ENCODE data around the gene KHDRBS2.

The KHDRBS2 gene

DNA sequence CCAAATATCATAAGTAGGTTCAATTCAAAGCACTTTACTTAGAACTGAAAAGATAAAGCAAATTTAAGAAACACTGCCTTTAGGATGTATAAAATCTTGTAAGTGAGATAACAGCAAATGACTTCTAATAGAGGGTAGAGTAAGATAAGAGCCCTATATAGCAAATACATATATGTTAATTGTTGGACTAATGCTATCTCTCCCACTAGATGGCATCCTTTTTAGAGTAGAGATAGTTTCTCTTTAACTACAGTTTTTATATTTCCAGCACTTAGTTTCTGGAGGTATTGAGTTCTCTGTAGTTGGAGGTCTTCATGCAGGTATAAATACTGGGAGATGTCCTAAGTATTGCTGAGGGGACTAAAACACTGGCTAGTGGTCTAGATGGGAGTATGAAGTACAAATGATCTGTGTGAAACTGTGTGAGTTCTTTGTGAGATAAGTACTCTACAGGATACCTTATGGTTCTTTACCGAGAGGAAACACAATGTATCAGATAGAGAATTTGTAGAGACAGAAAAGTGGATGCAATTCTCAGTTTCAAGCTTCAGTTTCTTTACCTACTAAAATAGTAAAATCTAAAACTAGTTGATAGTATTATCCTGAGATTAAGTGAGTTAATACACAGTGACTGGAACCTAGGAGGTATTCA lies 399.3 kb downstream of the KHDRBS2 start:
- H3K9me3 ChIP-seq (ENCODE audit: insufficient read depth, low read length), result no peaks in the 10 kb centered on the region; the same call in 1 of the 2 replicates
- no peak overlapping the region for H3K4me3 ChIP-seq (ENCODE audit: insufficient read depth, low read length, poor library complexity, severe bottlenecking)
- H3K79me2 ChIP-seq (ENCODE audit: insufficient read depth, low read length), result no peaks in the 10 kb centered on the region
- TF ChIP-seq EZH2phosphoT487 (conservative IDR thresholded peaks at IDR 0.05; ENCODE audit: low read length), result no peak
- TF ChIP-seq, protein P1, sequence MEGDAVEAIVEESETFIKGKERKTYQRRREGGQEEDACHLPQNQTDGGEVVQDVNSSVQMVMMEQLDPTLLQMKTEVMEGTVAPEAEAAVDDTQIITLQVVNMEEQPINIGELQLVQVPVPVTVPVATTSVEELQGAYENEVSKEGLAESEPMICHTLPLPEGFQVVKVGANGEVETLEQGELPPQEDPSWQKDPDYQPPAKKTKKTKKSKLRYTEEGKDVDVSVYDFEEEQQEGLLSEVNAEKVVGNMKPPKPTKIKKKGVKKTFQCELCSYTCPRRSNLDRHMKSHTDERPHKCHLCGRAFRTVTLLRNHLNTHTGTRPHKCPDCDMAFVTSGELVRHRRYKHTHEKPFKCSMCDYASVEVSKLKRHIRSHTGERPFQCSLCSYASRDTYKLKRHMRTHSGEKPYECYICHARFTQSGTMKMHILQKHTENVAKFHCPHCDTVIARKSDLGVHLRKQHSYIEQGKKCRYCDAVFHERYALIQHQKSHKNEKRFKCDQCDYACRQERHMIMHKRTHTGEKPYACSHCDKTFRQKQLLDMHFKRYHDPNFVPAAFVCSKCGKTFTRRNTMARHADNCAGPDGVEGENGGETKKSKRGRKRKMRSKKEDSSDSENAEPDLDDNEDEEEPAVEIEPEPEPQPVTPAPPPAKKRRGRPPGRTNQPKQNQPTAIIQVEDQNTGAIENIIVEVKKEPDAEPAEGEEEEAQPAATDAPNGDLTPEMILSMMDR (IDR thresholded peaks at IDR 0.05; ENCODE audit: insufficient read depth, low read length, poor library complexity, severe bottlenecking), result peak; percentile 28
- peak overlapping the region; percentile 73 for H2AFZ ChIP-seq (ENCODE audit: low read depth, low read length, severe bottlenecking)
- H3K4me2 ChIP-seq (ENCODE audit: low read depth, low read length, poor library complexity, severe bottlenecking), result peak overlapping the region; percentile 18
- no peaks in the 10 kb centered on the region for H3K27me3 ChIP-seq (ENCODE audit: low read length)
- no peaks in the 10 kb centered on the region for H3F3A ChIP-seq (ENCODE audit: insufficient read depth)
- H3K36me3 ChIP-seq (ENCODE audit: low read length), result no peaks in the 10 kb centered on the region
- no peak overlapping the region for H3K9ac ChIP-seq (ENCODE audit: low read length)
- H4K20me1 ChIP-seq (ENCODE audit: low read depth, low read length), result no peaks in the 10 kb centered on the region
- no peaks in the 10 kb centered on the region for H3K9me2 ChIP-seq (replicated peaks; ENCODE audit: insufficient read depth, low read length)
- H3K27ac ChIP-seq (ENCODE audit: low read depth, low read length), result no peak overlapping the region

DNA sequence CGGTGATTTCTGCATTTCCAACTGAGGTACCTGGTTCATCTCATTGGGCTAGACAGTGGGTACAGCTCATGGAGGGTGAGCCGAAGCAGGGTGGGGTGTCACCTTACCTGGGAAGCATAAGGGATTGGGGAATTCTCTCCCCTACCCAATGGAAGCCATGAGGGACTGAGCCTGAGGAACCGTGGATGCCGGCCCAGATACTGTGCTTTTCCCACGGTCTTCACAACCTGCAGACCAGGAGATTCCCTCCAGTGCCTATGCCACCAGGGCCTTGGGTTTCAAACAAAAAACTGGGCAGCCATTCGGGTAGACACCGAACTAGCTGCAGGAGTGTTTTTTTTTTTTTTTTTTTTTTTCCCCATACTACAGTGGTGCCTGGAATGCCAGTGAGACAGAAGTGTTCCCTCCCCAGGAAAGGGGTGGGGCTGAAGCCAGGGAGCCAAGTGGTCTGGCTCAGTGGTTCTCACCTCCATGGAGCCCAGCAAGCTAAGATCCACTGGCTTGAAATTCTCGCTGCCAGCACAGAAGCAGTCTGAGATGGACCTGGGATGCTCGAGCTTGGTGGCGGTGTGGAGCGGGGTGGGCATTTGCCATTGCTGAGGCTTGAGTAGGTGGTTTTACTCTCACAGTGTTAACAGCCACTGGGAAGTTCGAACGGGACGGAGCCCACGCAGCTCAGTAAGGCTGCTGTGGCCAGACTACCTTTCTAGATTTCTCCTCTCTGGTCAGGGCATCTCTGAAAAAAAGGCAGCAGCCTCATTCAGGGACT lies 416.2 kb downstream of the KHDRBS2 start:
- Histone ChIP-seq H3K79me2 (ENCODE audit: insufficient read depth, low read length) (no peaks in the 10 kb centered on the region), H3K9me3 (ENCODE audit: insufficient read depth, low read length) (no peaks in the 10 kb centered on the region), H3K4me2 (ENCODE audit: low read depth, low read length, poor library complexity, severe bottlenecking) (no peak overlapping the region), H4K20me1 (ENCODE audit: low read depth, low read length) (no peaks in the 10 kb centered on the region), H3F3A (ENCODE audit: insufficient read depth) (no peaks in the 10 kb centered on the region), H3K27ac (ENCODE audit: low read depth, low read length) (no peak overlapping the region), H3K4me3 (ENCODE audit: insufficient read depth, low read length, poor library complexity, severe bottlenecking) (no peak overlapping the region), H3K9ac (ENCODE audit: low read length) (no peak overlapping the region), H2AFZ (ENCODE audit: low read depth, low read length, severe bottlenecking) (no peak overlapping the region), H3K27me3 (ENCODE audit: low read length) (no peaks in the 10 kb centered on the region), H3K9me2 (replicated peaks; ENCODE audit: insufficient read depth, low read length) (no peaks in the 10 kb centered on the region), H3K36me3 (ENCODE audit: low read length) (no peaks in the 10 kb centered on the region)
- no peak for TF ChIP-seq EZH2phosphoT487 (conservative IDR thresholded peaks at IDR 0.05; ENCODE audit: low read length)
- TF ChIP-seq, protein P1 (IDR thresholded peaks at IDR 0.05; ENCODE audit: insufficient read depth, low read length, poor library complexity, severe bottlenecking), result no peak

DNA sequence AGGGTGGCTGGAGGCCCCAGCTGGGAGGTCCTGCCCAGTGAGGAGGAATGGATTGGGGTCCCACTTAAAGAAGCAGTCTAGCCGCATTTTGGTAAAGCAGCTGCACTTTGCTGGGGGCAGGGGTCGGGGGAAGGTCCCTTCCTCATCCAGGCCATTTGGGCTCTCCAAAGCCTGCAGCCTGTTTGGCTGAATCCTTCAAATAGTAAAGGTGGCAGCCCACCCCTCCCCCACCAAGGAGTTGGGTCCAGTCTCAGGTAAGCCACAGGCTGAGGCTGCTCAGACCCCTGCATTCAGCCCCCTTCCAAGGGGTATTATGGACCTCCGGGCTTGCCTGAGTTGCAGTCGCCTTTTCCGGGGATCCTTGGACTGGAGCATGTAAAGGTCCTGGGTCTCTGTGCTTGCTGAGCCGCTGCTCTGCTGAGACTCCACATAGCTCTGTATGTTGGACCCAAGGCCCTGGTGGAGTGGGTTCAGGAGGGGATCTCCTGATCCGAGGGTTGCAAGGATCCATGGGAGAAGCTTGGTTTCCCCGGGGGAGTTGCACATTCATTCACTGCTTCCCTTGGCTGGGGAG lies 417.4 kb downstream of the KHDRBS2 start:
- TF ChIP-seq, protein P1 (IDR thresholded peaks at IDR 0.05; ENCODE audit: insufficient read depth, low read length, poor library complexity, severe bottlenecking), result no peak
- TF ChIP-seq EZH2phosphoT487 (conservative IDR thresholded peaks at IDR 0.05; ENCODE audit: low read length), result no peak
- Histone ChIP-seq H3F3A (ENCODE audit: insufficient read depth) (no peaks in the 10 kb centered on the region), H3K79me2 (ENCODE audit: insufficient read depth, low read length) (no peaks in the 10 kb centered on the region), H3K27ac (ENCODE audit: low read depth, low read length) (no peak overlapping the region), H3K4me3 (ENCODE audit: insufficient read depth, low read length, poor library complexity, severe bottlenecking) (no peak overlapping the region), H4K20me1 (ENCODE audit: low read depth, low read length) (no peaks in the 10 kb centered on the region), H3K27me3 (ENCODE audit: low read length) (no peaks in the 10 kb centered on the region), H3K4me2 (ENCODE audit: low read depth, low read length, poor library complexity, severe bottlenecking) (no peak overlapping the region), H3K9me2 (replicated peaks; ENCODE audit: insufficient read depth, low read length) (no peaks in the 10 kb centered on the region), H3K9ac (ENCODE audit: low read length) (no peak overlapping the region), H3K9me3 (ENCODE audit: insufficient read depth, low read length) (no peaks in the 10 kb centered on the region), H2AFZ (ENCODE audit: low read depth, low read length, severe bottlenecking) (no peak overlapping the region), H3K36me3 (ENCODE audit: low read length) (no peaks in the 10 kb centered on the region)
